ENCODE results near the gene SETX.

SETX gene

DNA sequence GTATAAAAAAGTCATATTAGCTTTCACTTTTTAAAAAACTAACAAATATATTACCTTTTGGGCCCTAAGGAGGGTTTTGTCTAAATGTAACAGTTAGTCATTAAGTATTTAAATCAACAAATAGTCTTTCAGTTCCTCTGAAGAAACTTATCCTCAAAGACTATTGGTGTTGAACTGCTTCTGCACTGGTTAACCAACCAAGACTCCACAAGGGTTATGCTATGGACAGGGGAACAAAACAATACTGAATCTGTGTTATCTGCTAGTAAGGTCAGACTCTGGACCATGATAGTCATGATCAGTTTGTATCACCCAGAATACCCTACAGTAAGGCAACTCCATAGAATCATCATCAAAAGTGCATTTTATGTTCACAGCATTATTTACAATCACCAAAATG lies 42.4 kb downstream of the SETX start:
- H3K36me3 ChIP-seq (ENCODE audit: control insufficient read depth in 2 of 2, insufficient read depth in 1 of 2, low read length in 2 of 2): peaks cover 36 to 74% of the 10 kb centered on the region in 2 experiments
- H3K27ac ChIP-seq (ENCODE audit: extremely low read depth, low read depth, low read length): no peak overlapping the region
- ChIA-PET POLR2A (interaction anchor here (0.6 kb wide), 1 partner anchor 33 kb away, joined by 3 read pairs; no protein-coding TSS in a partner anchor), CTCF (interaction anchor here (0.6 to 2.5 kb wide), 4 partner anchors 17 to 149 kb away, joined by 3 to 11 read pairs (median 6); no protein-coding TSS in a partner anchor)
- no peak overlapping the region for H3K4me3 ChIP-seq (ENCODE audit: low read depth, low read length)
- TF ChIP-seq ZNF433 (tag by site-specific recombination; IDR thresholded peaks at IDR 0.05; ENCODE audit: low read depth) (no peak), BCL11A (tag by site-specific recombination; IDR thresholded peaks at IDR 0.05; ENCODE audit: low read depth) (no peak), ZBTB44 (tag by site-specific recombination; IDR thresholded peaks at IDR 0.05) (no peak), ZNF266 (tag by site-specific recombination; IDR thresholded peaks at IDR 0.05; ENCODE audit: low read depth) (no peak), RBAK (tag by site-specific recombination; IDR thresholded peaks at IDR 0.05) (no peak), SP7 (tag by site-specific recombination; IDR thresholded peaks at IDR 0.05) (no peak), ZFP69B (tag by site-specific recombination; IDR thresholded peaks at IDR 0.05) (no peak), SCRT1 (tag by site-specific recombination; IDR thresholded peaks at IDR 0.05; ENCODE audit: borderline replicate concordance) (no peak), ZNF560 (tag by site-specific recombination; IDR thresholded peaks at IDR 0.05; ENCODE audit: borderline replicate concordance) (no peak), ZNF530 (tag by site-specific recombination; IDR thresholded peaks at IDR 0.05; ENCODE audit: low read depth) (no peak), ZNF426 (tag by site-specific recombination; IDR thresholded peaks at IDR 0.05) (no peak), ZNF112 (tag by site-specific recombination; IDR thresholded peaks at IDR 0.05) (no peak)
- TF ChIP-seq, protein P1, sequence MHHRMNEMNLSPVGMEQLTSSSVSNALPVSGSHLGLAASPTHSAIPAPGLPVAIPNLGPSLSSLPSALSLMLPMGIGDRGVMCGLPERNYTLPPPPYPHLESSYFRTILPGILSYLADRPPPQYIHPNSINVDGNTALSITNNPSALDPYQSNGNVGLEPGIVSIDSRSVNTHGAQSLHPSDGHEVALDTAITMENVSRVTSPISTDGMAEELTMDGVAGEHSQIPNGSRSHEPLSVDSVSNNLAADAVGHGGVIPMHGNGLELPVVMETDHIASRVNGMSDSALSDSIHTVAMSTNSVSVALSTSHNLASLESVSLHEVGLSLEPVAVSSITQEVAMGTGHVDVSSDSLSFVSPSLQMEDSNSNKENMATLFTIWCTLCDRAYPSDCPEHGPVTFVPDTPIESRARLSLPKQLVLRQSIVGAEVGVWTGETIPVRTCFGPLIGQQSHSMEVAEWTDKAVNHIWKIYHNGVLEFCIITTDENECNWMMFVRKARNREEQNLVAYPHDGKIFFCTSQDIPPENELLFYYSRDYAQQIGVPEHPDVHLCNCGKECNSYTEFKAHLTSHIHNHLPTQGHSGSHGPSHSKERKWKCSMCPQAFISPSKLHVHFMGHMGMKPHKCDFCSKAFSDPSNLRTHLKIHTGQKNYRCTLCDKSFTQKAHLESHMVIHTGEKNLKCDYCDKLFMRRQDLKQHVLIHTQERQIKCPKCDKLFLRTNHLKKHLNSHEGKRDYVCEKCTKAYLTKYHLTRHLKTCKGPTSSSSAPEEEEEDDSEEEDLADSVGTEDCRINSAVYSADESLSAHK (tag by site-specific recombination; IDR thresholded peaks at IDR 0.05): no peak
- TF ChIP-seq, protein P2, sequence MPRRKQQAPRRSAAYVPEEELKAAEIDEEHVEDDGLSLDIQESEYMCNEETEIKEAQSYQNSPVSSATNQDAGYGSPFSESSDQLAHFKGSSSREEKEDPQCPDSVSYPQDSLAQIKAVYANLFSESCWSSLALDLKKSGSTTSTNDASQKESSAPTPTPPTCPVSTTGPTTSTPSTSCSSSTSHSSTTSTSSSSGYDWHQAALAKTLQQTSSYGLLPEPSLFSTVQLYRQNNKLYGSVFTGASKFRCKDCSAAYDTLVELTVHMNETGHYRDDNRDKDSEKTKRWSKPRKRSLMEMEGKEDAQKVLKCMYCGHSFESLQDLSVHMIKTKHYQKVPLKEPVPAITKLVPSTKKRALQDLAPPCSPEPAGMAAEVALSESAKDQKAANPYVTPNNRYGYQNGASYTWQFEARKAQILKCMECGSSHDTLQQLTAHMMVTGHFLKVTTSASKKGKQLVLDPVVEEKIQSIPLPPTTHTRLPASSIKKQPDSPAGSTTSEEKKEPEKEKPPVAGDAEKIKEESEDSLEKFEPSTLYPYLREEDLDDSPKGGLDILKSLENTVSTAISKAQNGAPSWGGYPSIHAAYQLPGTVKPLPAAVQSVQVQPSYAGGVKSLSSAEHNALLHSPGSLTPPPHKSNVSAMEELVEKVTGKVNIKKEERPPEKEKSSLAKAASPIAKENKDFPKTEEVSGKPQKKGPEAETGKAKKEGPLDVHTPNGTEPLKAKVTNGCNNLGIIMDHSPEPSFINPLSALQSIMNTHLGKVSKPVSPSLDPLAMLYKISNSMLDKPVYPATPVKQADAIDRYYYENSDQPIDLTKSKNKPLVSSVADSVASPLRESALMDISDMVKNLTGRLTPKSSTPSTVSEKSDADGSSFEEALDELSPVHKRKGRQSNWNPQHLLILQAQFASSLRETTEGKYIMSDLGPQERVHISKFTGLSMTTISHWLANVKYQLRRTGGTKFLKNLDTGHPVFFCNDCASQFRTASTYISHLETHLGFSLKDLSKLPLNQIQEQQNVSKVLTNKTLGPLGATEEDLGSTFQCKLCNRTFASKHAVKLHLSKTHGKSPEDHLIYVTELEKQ (tag by site-specific recombination; IDR thresholded peaks at IDR 0.05; ENCODE audit: borderline replicate concordance): no peak
- H3K9me3 ChIP-seq (ENCODE audit: control insufficient read depth, insufficient read depth, low read depth, low read length): no peaks in the 10 kb centered on the region
- H3K4me1 ChIP-seq (ENCODE audit: control insufficient read depth, insufficient read depth, low read length): no peaks in the 10 kb centered on the region

GRCh38 chr9:132311978-132312377 lies 42.8 kb downstream of the SETX start:
- peak; percentile 89 for TF ChIP-seq REST (tag by site-specific recombination; IDR thresholded peaks at IDR 0.05)
- no peak for TF ChIP-seq ATF2 (tag by site-specific recombination; IDR thresholded peaks at IDR 0.05; ENCODE audit: low read depth)
- peak; percentile 86 for TF ChIP-seq SCRT2 (tag by site-specific recombination; IDR thresholded peaks at IDR 0.05)
- no peak for TF ChIP-seq ZNF292 (tag by site-specific recombination; IDR thresholded peaks at IDR 0.05; ENCODE audit: borderline replicate concordance, low read depth)
- Histone ChIP-seq H3K36me3 (ENCODE audit: control insufficient read depth in 2 of 2, insufficient read depth in 1 of 2, low read length in 2 of 2) (peaks cover 40 to 71% of the 10 kb centered on the region in 2 experiments), H3K4me3 (ENCODE audit: low read depth, low read length) (no peak overlapping the region), H3K4me1 (ENCODE audit: control insufficient read depth, insufficient read depth, low read length) (no peaks in the 10 kb centered on the region), H3K9me3 (ENCODE audit: control insufficient read depth, insufficient read depth, low read depth, low read length) (no peaks in the 10 kb centered on the region), H3K27ac (ENCODE audit: extremely low read depth, low read depth, low read length) (no peak overlapping the region)
- CTCF ChIA-PET: interaction anchor here (0.6 to 2.5 kb wide), 3 partner anchors 25 to 149 kb away, joined by 3 to 11 read pairs (median 3); no protein-coding TSS in a partner anchor
- POLR2A ChIA-PET: no interaction called here

All from HEK293 (cell line).